PC-9 (cell line): ENCODE results near the gene HTR4. TPM values are rescaled to one million over a fixed set of nuclear protein-coding genes. Genes with fewer than 3 reads are reported as not detected.

ENCODE experiments used
- BruUV-seq: library from RNA; stranded (reverse); fragments of 400-500 nt; replicated peaks from 2 replicates; lab custom pipeline; 2021; lab: Mats Ljungman, UMichigan
- CTCF ChIA-PET: fragments of 300-600 bp; sonication (Branson Sonifier 250); formaldehyde crosslinking; loops from one replicate; lab custom pipeline; 2022; ENCODE audit warnings: antibody characterized with exemption; lab: Charles Lee
- POLR2A ChIA-PET: fragments of 300-600 bp; sonication (Branson Sonifier 250); formaldehyde crosslinking; loops from one replicate; lab custom pipeline; 2022; ENCODE audit warnings: antibody characterized with exemption; ENCODE audit not compliant: unreplicated experiment; lab: Charles Lee
- DNase-seq, 2 experiments: peaks; one replicate each; pipeline versions ENCODE4 v3.0.0 to v3.0.0-alpha.2; 2015 to 2022; ENCODE audit warnings: mixed read lengths in 1 of 2
- H2AFZ ChIP-seq: fragments of 200-600 bp; sonication (generic); 2 replicates; pipeline ENCODE4 v1.8.1; 2017; ENCODE audit warnings: antibody characterized with exemption
- H3F3A ChIP-seq: fragments of 200-600 bp; sonication (generic); 2 replicates; pipeline ENCODE4 v1.8.1; 2017; ENCODE audit warnings: antibody characterized with exemption, mild to moderate bottlenecking, low read depth; ENCODE audit not compliant: insufficient read depth
- H3K27ac ChIP-seq: fragments of 200-600 bp; sonication (generic); 2 replicates; pipeline ENCODE4 v1.6.1; 2016; ENCODE audit warnings: mixed run types
- H3K27me3 ChIP-seq: fragments of 200-600 bp; sonication (generic); 2 replicates; pipeline ENCODE4 v1.6.1; 2016; ENCODE audit warnings: low read depth, mixed run types; ENCODE audit not compliant: insufficient read depth
- H3K36me3 ChIP-seq: fragments of 200-600 bp; sonication (generic); 2 replicates; pipeline ENCODE4 v1.6.1; 2016; ENCODE audit warnings: low read depth, mixed run types
- H3K4me1 ChIP-seq: fragments of 200-600 bp; sonication (generic); replicated peaks from 2 replicates; pipeline ENCODE4 v1.6.1; 2016; ENCODE audit warnings: mixed run types; ENCODE audit not compliant: insufficient read depth
- H3K4me2 ChIP-seq: fragments of 200-600 bp; sonication (generic); 2 replicates; pipeline ENCODE4 v1.6.1; 2017; ENCODE audit warnings: mixed run types
- H3K4me3 ChIP-seq: fragments of 200-600 bp; sonication (generic); 2 replicates; pipeline ENCODE4 v1.6.1; 2016; ENCODE audit warnings: mixed run types
- H3K79me2 ChIP-seq: fragments of 200-600 bp; sonication (generic); 2 replicates; pipeline ENCODE4 v1.6.1; 2017; ENCODE audit warnings: low read depth, mixed run types
- H3K9me2 ChIP-seq: fragments of 200-600 bp; sonication (generic); 2 replicates; pipeline ENCODE4 v1.8.1; 2017; ENCODE audit warnings: mild to moderate bottlenecking; ENCODE audit not compliant: insufficient read depth
- H3K9me3 ChIP-seq: fragments of 200-600 bp; sonication (generic); 2 replicates; pipeline ENCODE4 v1.8.1; 2016; ENCODE audit warnings: low read depth; ENCODE audit not compliant: insufficient read depth
- H4K20me1 ChIP-seq: fragments of 200-600 bp; sonication (generic); 2 replicates; pipeline ENCODE4 v1.8.1; 2017; ENCODE audit not compliant: insufficient read depth
- EZH2 ChIP-seq: fragments of 200-600 bp; sonication (generic); IDR thresholded peaks from 2 replicates; pipeline ENCODE4 v1.8.0; 2017; ENCODE audit warnings: antibody characterized with exemption, low read depth
- intact Hi-C: fragments of 100-400 bp; cut with micrococcal nuclease; formaldehyde crosslinking; loops from one replicate; pipeline ENCODE4 v1.10.0; 2022; ENCODE audit not compliant: unreplicated experiment
- total RNA-seq: library from RNA; stranded (reverse); gene quantifications from 2 replicates; pipeline ENCODE4 v1.2.3, GENCODE V29; 2021
- TF ChIP-seq, protein P1 (sequence below): fragments of 200-600 bp; sonication (generic); conservative IDR thresholded peaks from 2 replicates; pipeline ENCODE4 v1.6.1; 2017; ENCODE audit warnings: mixed run types, antibody characterized with exemption, mild to moderate bottlenecking, moderate library complexity

The HTR4 gene
- total RNA-seq, 1 experiment from 2014 or later: not detected

DNA sequence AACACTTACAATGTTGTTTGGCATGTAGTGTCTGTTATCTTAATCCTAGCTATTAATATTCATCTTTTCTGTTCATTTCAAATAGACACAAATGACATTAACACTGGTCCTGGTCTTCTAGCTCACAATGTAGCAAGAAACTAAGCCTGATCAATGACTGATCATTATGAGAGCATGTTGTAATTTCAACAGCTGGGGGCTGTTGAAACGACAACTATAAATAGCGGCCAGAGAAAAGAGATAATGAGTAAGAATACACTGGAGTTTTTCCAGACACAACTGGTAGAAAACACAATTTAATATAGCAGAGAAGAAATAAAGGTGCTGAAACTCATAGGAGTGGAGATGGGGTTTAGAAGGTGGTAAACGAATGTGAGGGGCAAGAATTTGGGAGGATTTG, 89.2 kb downstream of the HTR4 start:
- peaks cover under 1% of the 10 kb centered on the region; the same call in 1 of the 2 replicates for H3F3A ChIP-seq
- ChIA-PET CTCF (no interaction called here), POLR2A (no interaction called here)
- no peak for TF ChIP-seq EZH2
- TF ChIP-seq, protein P1, sequence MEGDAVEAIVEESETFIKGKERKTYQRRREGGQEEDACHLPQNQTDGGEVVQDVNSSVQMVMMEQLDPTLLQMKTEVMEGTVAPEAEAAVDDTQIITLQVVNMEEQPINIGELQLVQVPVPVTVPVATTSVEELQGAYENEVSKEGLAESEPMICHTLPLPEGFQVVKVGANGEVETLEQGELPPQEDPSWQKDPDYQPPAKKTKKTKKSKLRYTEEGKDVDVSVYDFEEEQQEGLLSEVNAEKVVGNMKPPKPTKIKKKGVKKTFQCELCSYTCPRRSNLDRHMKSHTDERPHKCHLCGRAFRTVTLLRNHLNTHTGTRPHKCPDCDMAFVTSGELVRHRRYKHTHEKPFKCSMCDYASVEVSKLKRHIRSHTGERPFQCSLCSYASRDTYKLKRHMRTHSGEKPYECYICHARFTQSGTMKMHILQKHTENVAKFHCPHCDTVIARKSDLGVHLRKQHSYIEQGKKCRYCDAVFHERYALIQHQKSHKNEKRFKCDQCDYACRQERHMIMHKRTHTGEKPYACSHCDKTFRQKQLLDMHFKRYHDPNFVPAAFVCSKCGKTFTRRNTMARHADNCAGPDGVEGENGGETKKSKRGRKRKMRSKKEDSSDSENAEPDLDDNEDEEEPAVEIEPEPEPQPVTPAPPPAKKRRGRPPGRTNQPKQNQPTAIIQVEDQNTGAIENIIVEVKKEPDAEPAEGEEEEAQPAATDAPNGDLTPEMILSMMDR: no peak
- BruUV-seq: no TSS peak
- peaks cover under 1% of the 10 kb centered on the region; the same call in 1 of the 2 replicates for H3K4me1 ChIP-seq
- no peaks in the 10 kb centered on the region; the same call in 1 of the 2 replicates for H3K9me3 ChIP-seq
- H3K79me2 ChIP-seq: no peaks in the 10 kb centered on the region
- no peaks in the 10 kb centered on the region for H3K27me3 ChIP-seq
- H2AFZ ChIP-seq: no peak overlapping the region
- H3K4me3 ChIP-seq: no peak overlapping the region
- intact Hi-C loops: no loop called here
- DNase-seq: no peak
- H3K27ac ChIP-seq: no peak overlapping the region
- H3K9me2 ChIP-seq: no peaks in the 10 kb centered on the region
- no peaks in the 10 kb centered on the region for H3K36me3 ChIP-seq
- no peaks in the 10 kb centered on the region for H4K20me1 ChIP-seq
- no peak overlapping the region for H3K4me2 ChIP-seq

DNA sequence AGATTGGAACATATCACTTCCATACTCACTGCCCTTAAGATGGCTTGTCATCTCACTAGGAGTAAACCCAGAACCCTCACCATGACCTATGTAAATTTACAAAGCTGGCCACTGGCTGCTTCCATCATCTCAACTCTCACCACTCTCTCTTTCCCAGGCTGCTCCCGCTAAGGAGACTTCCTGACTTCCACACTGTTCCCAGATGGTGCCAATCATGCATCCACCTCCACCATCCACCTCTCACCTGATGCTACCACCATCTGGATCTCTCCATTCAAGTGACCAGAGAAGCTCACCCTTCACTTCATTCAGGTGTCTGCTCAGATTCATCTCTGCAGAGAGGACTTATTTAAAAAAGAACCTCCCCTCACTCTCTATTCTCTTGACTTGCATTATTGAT, 91.3 kb downstream of the HTR4 start:
- no peak for TF ChIP-seq EZH2
- TF ChIP-seq, protein P1: no peak
- intact Hi-C loops: no loop called here
- no peak for DNase-seq
- Histone ChIP-seq H3K9me3 (no peaks in the 10 kb centered on the region), H3K4me3 (no peak overlapping the region), H2AFZ (no peak overlapping the region), H3K27me3 (no peaks in the 10 kb centered on the region), H3K79me2 (no peaks in the 10 kb centered on the region), H3K4me2 (no peak overlapping the region), H3K27ac (no peak overlapping the region), H3K4me1 (no peaks in the 10 kb centered on the region), H3K36me3 (no peaks in the 10 kb centered on the region), H3K9me2 (no peaks in the 10 kb centered on the region), H4K20me1 (no peaks in the 10 kb centered on the region), H3F3A (no peaks in the 10 kb centered on the region)
- BruUV-seq: no TSS peak
- ChIA-PET CTCF (no interaction called here), POLR2A (no interaction called here)

- Histone ChIP-seq H3K36me3 (no peaks in the 10 kb centered on the region), H3K9me3 (no peaks in the 10 kb centered on the region), H2AFZ (no peak overlapping the region), H3K4me1 (no peaks in the 10 kb centered on the region), H3K27me3 (no peaks in the 10 kb centered on the region), H3K4me2 (no peak overlapping the region), H3K27ac (no peak overlapping the region), H4K20me1 (no peaks in the 10 kb centered on the region), H3K79me2 (no peaks in the 10 kb centered on the region), H3F3A (no peaks in the 10 kb centered on the region), H3K4me3 (no peak overlapping the region), H3K9me2 (no peaks in the 10 kb centered on the region)
- TF ChIP-seq, protein P1: no peak
- no peak for TF ChIP-seq EZH2
- ChIA-PET CTCF (no interaction called here), POLR2A (no interaction called here)
- DNase-seq: no peak
- intact Hi-C loops: no loop called here
- no TSS peak for BruUV-seq
Measured at GRCh38 chr5:148561801-148562311, 92.5 kb downstream of the HTR4 start.
